H9 (cell line): ENCODE data around the gene RBM42. TPM values are rescaled to one million over a fixed set of nuclear protein-coding genes. Genes with fewer than 3 reads are reported as not detected.

Experiments
- DNase-seq: peaks from one replicate; pipeline ENCODE4 v3.0.0-alpha.2; 2017
- H2AFZ ChIP-seq: one replicate; pipeline ENCODE4 v1.6.1; 2013; ENCODE audit warnings: mild to moderate bottlenecking, low read length, control low read depth, moderate library complexity
- H2AK5ac ChIP-seq: 2 replicates; pipeline ENCODE4 v1.6.1; 2013; ENCODE audit warnings: low read length, control low read depth, mixed read lengths; ENCODE audit not compliant: insufficient read length
- H2BK120ac ChIP-seq: one replicate; pipeline ENCODE4 v1.6.1; 2013; ENCODE audit warnings: low read depth, mild to moderate bottlenecking, low read length, control low read depth, inconsistent platforms; ENCODE audit not compliant: poor library complexity, severe bottlenecking
- H2BK12ac ChIP-seq: 2 replicates; pipeline ENCODE4 v1.6.1; 2013; ENCODE audit warnings: low read length, control low read depth, mixed read lengths, low read depth; ENCODE audit not compliant: insufficient read length
- H2BK15ac ChIP-seq: 2 replicates; pipeline ENCODE4 v1.6.1; 2013; ENCODE audit warnings: low read depth, low read length, control low read depth
- H2BK20ac ChIP-seq: one replicate; pipeline ENCODE4 v1.6.1; 2013; ENCODE audit warnings: low read depth, mild to moderate bottlenecking, low read length, control low read depth, inconsistent platforms; ENCODE audit not compliant: poor library complexity, severe bottlenecking
- H2BK5ac ChIP-seq: 2 replicates; pipeline ENCODE4 v1.6.1; 2013; ENCODE audit warnings: low read length, control low read depth, mixed read lengths; ENCODE audit not compliant: insufficient read length
- H3K14ac ChIP-seq: 2 replicates; pipeline ENCODE4 v1.6.1; 2013; ENCODE audit warnings: low read length, control low read depth; ENCODE audit not compliant: insufficient read depth
- H3K18ac ChIP-seq: 2 replicates; pipeline ENCODE4 v1.6.1; 2013; ENCODE audit warnings: low read depth, mild to moderate bottlenecking, mixed read lengths, low read length, control low read depth; ENCODE audit not compliant: insufficient read length
- H3K23ac ChIP-seq: 2 replicates; pipeline ENCODE4 v1.6.1; 2013; ENCODE audit warnings: low read length, control low read depth, mixed read lengths, low read depth; ENCODE audit not compliant: insufficient read length
- H3K23me2 ChIP-seq: 2 replicates; pipeline ENCODE4 v1.6.1; 2013; ENCODE audit warnings: low read depth, mild to moderate bottlenecking, mixed read lengths, low read length, control low read depth; ENCODE audit not compliant: insufficient read length, poor library complexity, severe bottlenecking
- H3K27ac ChIP-seq: 2 replicates; pipeline ENCODE4 v1.5.1; 2013; ENCODE audit warnings: low read length, control low read depth, mixed read lengths, low read depth; ENCODE audit not compliant: insufficient read length
- H3K27me3 ChIP-seq: 2 replicates; pipeline ENCODE4 v1.6.1; 2013; ENCODE audit warnings: low read length, control low read depth, inconsistent platforms; ENCODE audit not compliant: insufficient read depth
- H3K4ac ChIP-seq: 2 replicates; pipeline ENCODE4 v1.6.1; 2013; ENCODE audit warnings: low read depth, mild to moderate bottlenecking, control low read depth, inconsistent platforms, low read length, moderate library complexity
- H3K4me1 ChIP-seq: 2 replicates; pipeline ENCODE4 v1.6.1; 2013; ENCODE audit warnings: low read length, control low read depth, inconsistent platforms; ENCODE audit not compliant: insufficient read depth
- H3K4me2 ChIP-seq: 2 replicates; pipeline ENCODE4 v1.6.1; 2013; ENCODE audit warnings: low read length, control low read depth, mixed read lengths; ENCODE audit not compliant: insufficient read length, insufficient read depth
- H3K56ac ChIP-seq: 2 replicates; pipeline ENCODE4 v1.6.1; 2013; ENCODE audit warnings: low read depth, mild to moderate bottlenecking, mixed read lengths, low read length, control low read depth; ENCODE audit not compliant: insufficient read length
- H3K79me1 ChIP-seq: 2 replicates; pipeline ENCODE4 v1.6.1; 2013; ENCODE audit warnings: low read depth, mild to moderate bottlenecking, moderate library complexity, low read length, control low read depth, inconsistent platforms; ENCODE audit not compliant: insufficient read depth, poor library complexity, severe bottlenecking
- H3K79me2 ChIP-seq: 2 replicates; pipeline ENCODE4 v1.6.1; 2013; ENCODE audit warnings: low read length, control low read depth, inconsistent platforms; ENCODE audit not compliant: insufficient read depth
- H3K9ac ChIP-seq: 2 replicates; pipeline ENCODE4 v1.6.1; 2013; ENCODE audit warnings: low read length, control low read depth, mixed read lengths; ENCODE audit not compliant: insufficient read length; ENCODE audit errors: extremely low read depth
- H3K9me3 ChIP-seq: one replicate; pipeline ENCODE4 v1.6.1; 2013; ENCODE audit warnings: low read depth, low read length, inconsistent platforms; ENCODE audit not compliant: control insufficient read depth
- H3T11ph ChIP-seq: one replicate; pipeline ENCODE4 v1.6.1; 2013; ENCODE audit warnings: mild to moderate bottlenecking, low read length, control low read depth, inconsistent platforms
- H4K20me1 ChIP-seq: one replicate; pipeline ENCODE4 v1.6.1; 2013; ENCODE audit not compliant: control insufficient read depth, insufficient read length, insufficient read depth
- H4K5ac ChIP-seq: 2 replicates; pipeline ENCODE4 v1.6.1; 2013; ENCODE audit warnings: low read depth, mild to moderate bottlenecking, mixed read lengths, low read length, control low read depth; ENCODE audit not compliant: insufficient read length
- H4K8ac ChIP-seq: replicated peaks from 2 replicates; pipeline ENCODE4 v1.6.1; 2013; ENCODE audit warnings: low read length, control low read depth, mixed read lengths, low read depth; ENCODE audit not compliant: insufficient read length
- H4K91ac ChIP-seq: 2 replicates; pipeline ENCODE4 v1.6.1; 2013; ENCODE audit warnings: low read depth, mild to moderate bottlenecking, moderate library complexity, mixed read lengths, low read length, control low read depth; ENCODE audit not compliant: insufficient read length
- H3K27ac Mint-ChIP-seq, 3 experiments: 2 replicates in 2 of 3; 3 replicates in 1 of 3; pipeline ENCODE4 v1.8.0; 2020 to 2021; ENCODE audit warnings: mixed read lengths in 3 of 3, mild to moderate bottlenecking in 1 of 3, moderate library complexity in 1 of 3
- H3K27me3 Mint-ChIP-seq: 2 replicates; pipeline ENCODE4 v1.8.0; 2021; ENCODE audit warnings: low read depth, mild to moderate bottlenecking, moderate library complexity, mixed read lengths
- H3K36me3 Mint-ChIP-seq, 3 experiments: 2 replicates in 2 of 3; 3 replicates in 1 of 3; pipeline ENCODE4 v1.8.0; 2020 to 2021; ENCODE audit warnings: low read depth in 3 of 3, mixed read lengths in 3 of 3; ENCODE audit not compliant: insufficient read depth in 1 of 3
- H3K4me1 Mint-ChIP-seq, 2 experiments: 2 replicates each; pipeline ENCODE4 v1.8.0; 2020; ENCODE audit warnings: mixed read lengths in 2 of 2
- H3K4me3 Mint-ChIP-seq, 2 experiments: 2 replicates in 1 of 2; 3 replicates in 1 of 2; pipeline ENCODE4 v1.8.0; 2020 to 2021; ENCODE audit warnings: mild to moderate bottlenecking in 2 of 2, mixed read lengths in 2 of 2, moderate library complexity in 1 of 2
- H3K9me3 Mint-ChIP-seq, 2 experiments: 2 replicates in 1 of 2; 3 replicates in 1 of 2; pipeline ENCODE4 v1.8.0; 2020; ENCODE audit warnings: mild to moderate bottlenecking in 2 of 2, mixed read lengths in 2 of 2, moderate library complexity in 1 of 2
- CTCF ChIP-seq: fragments of 200-600 bp; sonication (generic); conservative IDR thresholded peaks from 3 replicates; pipeline ENCODE4 v1.8.0; 2021; ENCODE audit warnings: antibody characterized with exemption, mild to moderate bottlenecking
- WGBS: extraction: QIAGEN DNeasy Blood & Tissue Kit; methylation state at CpG from one replicate; pipeline ENCODE4 v1.1.7; 2013; ENCODE audit warnings: missing lambda C conversion rate, low lambda C conversion rate, mixed read lengths; ENCODE audit not compliant: insufficient read length; ENCODE audit errors: extremely low coverage; 5-methylcytosine and 5-hydroxymethylcytosine counted together
- total RNA-seq: library from RNA; stranded (reverse); gene quantifications from 2 replicates; pipeline ENCODE4 v1.2.1, GENCODE V29; 2021

The RBM42 gene
- total RNA-seq, 1 experiment from 2014 or later, result 83.3 TPM

- no peaks in the 10 kb centered on the region for H3K27me3 ChIP-seq
- WGBS, result no CpG with 5 or more reads among the region's 6 CpGs
- peaks cover 12 to 38% (median 25%) of the 10 kb centered on the region in 3 experiments for H3K36me3 Mint-ChIP-seq
- H3K4ac ChIP-seq, result no peak overlapping the region
- peaks cover 10% of the 10 kb centered on the region for H3K23me2 ChIP-seq
- H2BK15ac ChIP-seq, result no peak overlapping the region
- DNase-seq, result no peak
- no peak overlapping the region for H2BK12ac ChIP-seq
- no peak overlapping the region; a peak in 3 of 7 replicates for H3K27ac Mint-ChIP-seq
- no peaks in the 10 kb centered on the region for H3K9me3 ChIP-seq
- H2BK5ac ChIP-seq, result no peak overlapping the region
- peak overlapping the region in 1 of 2 experiments; percentile 1; a peak in 1 of 5 replicates for H3K4me3 Mint-ChIP-seq
- H2BK20ac ChIP-seq, result no peak overlapping the region
- H3K56ac ChIP-seq, result no peak overlapping the region
- peaks cover 4% of the 10 kb centered on the region; the same call in 1 of the 2 replicates for H3K27me3 Mint-ChIP-seq
- H3K9me3 Mint-ChIP-seq, result no peaks in the 10 kb centered on the region
- H2BK120ac ChIP-seq, result no peak overlapping the region
- H3K23ac ChIP-seq, result no peak overlapping the region
- H3K4me1 Mint-ChIP-seq, result peaks cover 24 to 29% of the 10 kb centered on the region in 2 experiments
- H3K4me1 ChIP-seq, result peaks cover 6% of the 10 kb centered on the region; the same call in 1 of the 2 replicates
- no peak overlapping the region for H4K8ac ChIP-seq
- H2AFZ ChIP-seq, result no peak overlapping the region
- no peaks in the 10 kb centered on the region for H3K79me2 ChIP-seq
- no peak overlapping the region for H3T11ph ChIP-seq
- H3K18ac ChIP-seq, result no peak overlapping the region
- H4K5ac ChIP-seq, result no peak overlapping the region
- H4K91ac ChIP-seq, result no peak overlapping the region
- H2AK5ac ChIP-seq, result no peak overlapping the region
- no peaks in the 10 kb centered on the region for H3K79me1 ChIP-seq
- H3K27ac ChIP-seq, result no peak overlapping the region
- H3K9ac ChIP-seq, result no peak overlapping the region
- no peaks in the 10 kb centered on the region for H4K20me1 ChIP-seq
- H3K14ac ChIP-seq, result peak overlapping the region; percentile 28; the same call in 1 of the 2 replicates
- TF ChIP-seq CTCF, result no peak
- peak overlapping the region; percentile 4 for H3K4me2 ChIP-seq
Observed at GRCh38 chr19:35639321-35639639, 10.4 kb downstream of the RBM42 start.
